ENCODE results near the gene PLEKHH1. TPM values are rescaled to one million over a fixed set of nuclear protein-coding genes. Genes with fewer than 3 reads are reported as not detected.

Gene PLEKHH1
- total RNA-seq, 1 experiment from 2014 or later, result 27.6 TPM

- Histone ChIP-seq H4K20me1 (ENCODE audit: insufficient read depth) (no peaks in the 10 kb centered on the region), H3K9me2 (ENCODE audit: insufficient read depth) (no peaks in the 10 kb centered on the region), H3K9me3 (ENCODE audit: control insufficient read depth in 1 of 2, insufficient read depth in 1 of 2, low read depth in 1 of 2, low read length in 2 of 2) (no peaks in the 10 kb centered on the region), H3K27me3 (ENCODE audit: insufficient read depth, low read length) (no peaks in the 10 kb centered on the region), H3K4me2 (ENCODE audit: low read length) (no peak overlapping the region), H3K27ac (ENCODE audit: low read depth, low read length) (no peak overlapping the region), H3K4me3 (replicated peaks in 1 of 2; ENCODE audit: low read depth in 1 of 2, low read length in 2 of 2) (no peak overlapping the region), H3K36me3 (ENCODE audit: control insufficient read depth in 1 of 2, insufficient read depth in 2 of 2, low read length in 2 of 2) (no peaks in the 10 kb centered on the region), H3K79me2 (ENCODE audit: insufficient read depth, low read length) (no peaks in the 10 kb centered on the region), H3K4me1 (ENCODE audit: control insufficient read depth in 1 of 2, insufficient read depth in 2 of 2, low read length in 2 of 2) (peaks cover 0 to 4% of the 10 kb centered on the region in 2 experiments; a peak in 2 of 4 replicates), H2AFZ (ENCODE audit: low read depth, low read length, poor library complexity, severe bottlenecking) (no peak overlapping the region), H3K9ac (ENCODE audit: low read length) (no peak overlapping the region)
- TF ChIP-seq ZFX (IDR thresholded peaks at IDR 0.05) (no peak), EZH2phosphoT487 (IDR thresholded peaks at IDR 0.05; ENCODE audit: borderline replicate concordance) (no peak), POLR2AphosphoS5 (IDR thresholded peaks at IDR 0.05; ENCODE audit: low read depth, low read length) (no peak), EGR1 (IDR thresholded peaks at IDR 0.05; ENCODE audit: low read depth) (no peak), FOSL1 (IDR thresholded peaks at IDR 0.05; ENCODE audit: low read depth) (no peak), ELF1 (IDR thresholded peaks at IDR 0.05; ENCODE audit: borderline replicate concordance, low read depth) (no peak), SP1 (IDR thresholded peaks at IDR 0.05; ENCODE audit: low read depth) (no peak), RAD21 (IDR thresholded peaks at IDR 0.05; ENCODE audit: low read depth) (no peak), ATF3 (IDR thresholded peaks at IDR 0.05) (no peak), SRF (IDR thresholded peaks at IDR 0.05; ENCODE audit: low read depth) (no peak), POLR2A (IDR thresholded peaks at IDR 0.05; ENCODE audit: borderline replicate concordance, extremely low read depth, insufficient read depth, insufficient read length) (no peak), SIN3A (IDR thresholded peaks at IDR 0.05; ENCODE audit: low read depth) (no peak), CBX3 (IDR thresholded peaks at IDR 0.05; ENCODE audit: low read depth) (no peak), TCF7L2 (IDR thresholded peaks at IDR 0.05; ENCODE audit: borderline replicate concordance, extremely low read depth, insufficient read depth, insufficient read length) (no peak), ZBTB33 (IDR thresholded peaks at IDR 0.05; ENCODE audit: extremely low read depth, insufficient replicate concordance, low read length) (no peak), CEBPB (IDR thresholded peaks at IDR 0.05; ENCODE audit: low read depth) (no peak)
- TF ChIP-seq, protein P1, sequence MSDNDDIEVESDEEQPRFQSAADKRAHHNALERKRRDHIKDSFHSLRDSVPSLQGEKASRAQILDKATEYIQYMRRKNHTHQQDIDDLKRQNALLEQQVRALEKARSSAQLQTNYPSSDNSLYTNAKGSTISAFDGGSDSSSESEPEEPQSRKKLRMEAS (IDR thresholded peaks at IDR 0.05), result no peak
- TF ChIP-seq, protein P2, sequence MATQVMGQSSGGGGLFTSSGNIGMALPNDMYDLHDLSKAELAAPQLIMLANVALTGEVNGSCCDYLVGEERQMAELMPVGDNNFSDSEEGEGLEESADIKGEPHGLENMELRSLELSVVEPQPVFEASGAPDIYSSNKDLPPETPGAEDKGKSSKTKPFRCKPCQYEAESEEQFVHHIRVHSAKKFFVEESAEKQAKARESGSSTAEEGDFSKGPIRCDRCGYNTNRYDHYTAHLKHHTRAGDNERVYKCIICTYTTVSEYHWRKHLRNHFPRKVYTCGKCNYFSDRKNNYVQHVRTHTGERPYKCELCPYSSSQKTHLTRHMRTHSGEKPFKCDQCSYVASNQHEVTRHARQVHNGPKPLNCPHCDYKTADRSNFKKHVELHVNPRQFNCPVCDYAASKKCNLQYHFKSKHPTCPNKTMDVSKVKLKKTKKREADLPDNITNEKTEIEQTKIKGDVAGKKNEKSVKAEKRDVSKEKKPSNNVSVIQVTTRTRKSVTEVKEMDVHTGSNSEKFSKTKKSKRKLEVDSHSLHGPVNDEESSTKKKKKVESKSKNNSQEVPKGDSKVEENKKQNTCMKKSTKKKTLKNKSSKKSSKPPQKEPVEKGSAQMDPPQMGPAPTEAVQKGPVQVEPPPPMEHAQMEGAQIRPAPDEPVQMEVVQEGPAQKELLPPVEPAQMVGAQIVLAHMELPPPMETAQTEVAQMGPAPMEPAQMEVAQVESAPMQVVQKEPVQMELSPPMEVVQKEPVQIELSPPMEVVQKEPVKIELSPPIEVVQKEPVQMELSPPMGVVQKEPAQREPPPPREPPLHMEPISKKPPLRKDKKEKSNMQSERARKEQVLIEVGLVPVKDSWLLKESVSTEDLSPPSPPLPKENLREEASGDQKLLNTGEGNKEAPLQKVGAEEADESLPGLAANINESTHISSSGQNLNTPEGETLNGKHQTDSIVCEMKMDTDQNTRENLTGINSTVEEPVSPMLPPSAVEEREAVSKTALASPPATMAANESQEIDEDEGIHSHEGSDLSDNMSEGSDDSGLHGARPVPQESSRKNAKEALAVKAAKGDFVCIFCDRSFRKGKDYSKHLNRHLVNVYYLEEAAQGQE (IDR thresholded peaks at IDR 0.05; ENCODE audit: low read depth), result no peak
- ChIA-PET RAD21 (ENCODE audit: low non-redundant PET in 1 of 2, low total read pairs in 2 of 2, uncharacterized antibody in 2 of 2, unreplicated experiment in 2 of 2) (interaction anchor here in 1 of 2 experiments (0.7 kb wide), 1 partner anchor 44 kb away, joined by 5 read pairs; no protein-coding TSS in a partner anchor), POLR2A (no interaction called here), CTCF (interaction anchor here (1.8 kb wide), 1 partner anchor 8 kb away, joined by 6 read pairs; no protein-coding TSS in a partner anchor)
- DNase-seq (ENCODE audit: low read depth, low spot score) (no peak), ATAC-seq (no peak)
- BruUV-seq (replicated peaks), result no TSS peak
- intact Hi-C loops (cut with micrococcal nuclease), result no loop called here
Observed at GRCh38 chr14:67562776-67563150, 29.7 kb downstream of the PLEKHH1 start.
